SK-N-SH treated with all-trans-retinoic acid at 6 μM for 48 hours (cell line): ENCODE data around the gene ATP5F1D.

Experiments
- SNAI2 ChIP-seq: fragments of 250-450 bp; sonication (Bioruptor Pico); IDR thresholded peaks from 2 replicates; pipeline ENCODE4 v1.5.0; 2020; ENCODE audit warnings: mild to moderate bottlenecking, moderate library complexity
- TOX ChIP-seq: fragments of 250-450 bp; sonication (Bioruptor Pico); IDR thresholded peaks from 2 replicates; pipeline ENCODE4 v1.8.0; 2021; ENCODE audit warnings: mild to moderate bottlenecking, moderate library complexity, borderline replicate concordance
- ZFP30 ChIP-seq: fragments of 450-650 bp; formaldehyde crosslinking; IDR thresholded peaks from 2 replicates; pipeline ENCODE4 v1.5.0; 2022; ENCODE audit warnings: mild to moderate bottlenecking, moderate library complexity
- TF ChIP-seq, protein P1 (sequence below): fragments of 250-450 bp; sonication (Bioruptor Pico); IDR thresholded peaks from 2 replicates; pipeline ENCODE4 v1.8.0; 2020; ENCODE audit warnings: mild to moderate bottlenecking, moderate library complexity, borderline replicate concordance
- TF ChIP-seq, protein P2 (sequence below): fragments of 250-450 bp; sonication (Bioruptor Pico); IDR thresholded peaks from 2 replicates; pipeline ENCODE4 v1.5.1; 2021; ENCODE audit warnings: mild to moderate bottlenecking, moderate library complexity

DNA sequence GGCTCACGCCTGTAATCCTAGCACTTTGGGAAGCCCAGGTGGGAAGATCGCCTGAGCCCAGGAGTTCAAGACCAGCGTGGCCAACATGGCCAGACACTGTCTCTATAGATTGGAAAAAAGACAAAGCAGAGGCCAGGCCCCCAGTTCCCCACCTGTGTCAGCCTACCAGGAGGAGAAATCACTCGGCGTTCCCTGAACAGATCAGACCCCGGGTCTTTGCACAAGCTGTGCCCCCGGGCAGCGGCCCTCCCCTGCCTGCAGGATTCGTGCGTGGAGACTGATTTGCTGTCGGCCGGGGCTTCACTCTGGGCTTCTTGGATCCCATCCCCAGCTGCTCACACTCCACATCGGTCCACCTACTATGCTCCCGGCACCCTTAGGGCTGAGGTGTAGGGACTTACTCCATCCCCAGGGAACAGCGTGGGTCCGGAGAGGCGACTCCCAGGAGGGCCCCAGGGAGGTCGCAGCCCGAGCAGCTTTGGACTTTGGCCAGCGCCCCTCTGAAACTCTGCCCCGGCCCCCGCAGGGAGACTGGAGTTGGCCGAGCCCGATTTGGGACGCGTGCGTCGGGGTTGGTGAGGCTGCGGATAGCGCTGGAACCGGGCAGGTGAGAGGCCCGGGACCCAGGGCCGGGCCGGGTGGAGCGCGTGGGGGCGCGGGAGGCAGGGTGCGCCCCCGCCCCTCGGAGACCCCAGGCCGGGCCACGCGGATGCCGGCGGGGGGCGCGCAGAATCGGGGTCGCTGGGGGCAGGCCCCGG is 43.6 kb downstream of the ATP5F1D start:
- TF ChIP-seq ZFP30 (CRISPR knock-in tag): no peak
- no peak for TF ChIP-seq SNAI2 (CRISPR knock-in tag)
- TF ChIP-seq, protein P1, sequence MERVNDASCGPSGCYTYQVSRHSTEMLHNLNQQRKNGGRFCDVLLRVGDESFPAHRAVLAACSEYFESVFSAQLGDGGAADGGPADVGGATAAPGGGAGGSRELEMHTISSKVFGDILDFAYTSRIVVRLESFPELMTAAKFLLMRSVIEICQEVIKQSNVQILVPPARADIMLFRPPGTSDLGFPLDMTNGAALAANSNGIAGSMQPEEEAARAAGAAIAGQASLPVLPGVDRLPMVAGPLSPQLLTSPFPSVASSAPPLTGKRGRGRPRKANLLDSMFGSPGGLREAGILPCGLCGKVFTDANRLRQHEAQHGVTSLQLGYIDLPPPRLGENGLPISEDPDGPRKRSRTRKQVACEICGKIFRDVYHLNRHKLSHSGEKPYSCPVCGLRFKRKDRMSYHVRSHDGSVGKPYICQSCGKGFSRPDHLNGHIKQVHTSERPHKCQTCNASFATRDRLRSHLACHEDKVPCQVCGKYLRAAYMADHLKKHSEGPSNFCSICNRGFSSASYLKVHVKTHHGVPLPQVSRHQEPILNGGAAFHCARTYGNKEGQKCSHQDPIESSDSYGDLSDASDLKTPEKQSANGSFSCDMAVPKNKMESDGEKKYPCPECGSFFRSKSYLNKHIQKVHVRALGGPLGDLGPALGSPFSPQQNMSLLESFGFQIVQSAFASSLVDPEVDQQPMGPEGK (CRISPR knock-in tag): no peak
- TF ChIP-seq, protein P2, sequence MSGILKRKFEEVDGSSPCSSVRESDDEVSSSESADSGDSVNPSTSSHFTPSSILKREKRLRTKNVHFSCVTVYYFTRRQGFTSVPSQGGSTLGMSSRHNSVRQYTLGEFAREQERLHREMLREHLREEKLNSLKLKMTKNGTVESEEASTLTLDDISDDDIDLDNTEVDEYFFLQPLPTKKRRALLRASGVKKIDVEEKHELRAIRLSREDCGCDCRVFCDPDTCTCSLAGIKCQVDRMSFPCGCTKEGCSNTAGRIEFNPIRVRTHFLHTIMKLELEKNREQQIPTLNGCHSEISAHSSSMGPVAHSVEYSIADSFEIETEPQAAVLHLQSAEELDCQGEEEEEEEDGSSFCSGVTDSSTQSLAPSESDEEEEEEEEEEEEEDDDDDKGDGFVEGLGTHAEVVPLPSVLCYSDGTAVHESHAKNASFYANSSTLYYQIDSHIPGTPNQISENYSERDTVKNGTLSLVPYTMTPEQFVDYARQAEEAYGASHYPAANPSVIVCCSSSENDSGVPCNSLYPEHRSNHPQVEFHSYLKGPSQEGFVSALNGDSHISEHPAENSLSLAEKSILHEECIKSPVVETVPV (CRISPR knock-in tag): no peak
- TF ChIP-seq TOX (CRISPR knock-in tag): no peak
